K562 (cell line): ENCODE results near the gene NUP188. TPM values are rescaled to one million over a fixed set of nuclear protein-coding genes. Genes with fewer than 3 reads are reported as not detected.

ENCODE experiments used
- ATAC-seq: fragments of 200-7000 bp; cut with Tn5 transposase; 3 replicates; pipeline ENCODE4 v1.9.1; 2020; ENCODE audit warnings: moderate library complexity
- BruUV-seq: library from RNA; stranded (reverse); fragments of 400-500 nt; replicated peaks from 2 replicates; lab custom pipeline; 2021; lab: Mats Ljungman, UMichigan
- CTCF ChIA-PET: fragments of 300-600 bp; formaldehyde crosslinking; extraction: SDS; loops from one replicate; lab custom pipeline; 2021; ENCODE audit warnings: low intra/inter-chr PET ratio; lab: Yijun Ruan, JAX
- POLR2A ChIA-PET: fragments of 300-600, 350-650 bp; sonication (Branson Sonifier 250); formaldehyde crosslinking; extraction: SDS; loops from one replicate; lab custom pipeline; 2021; ENCODE audit warnings: antibody characterized with exemption, inconsistent platforms; lab: Yijun Ruan, JAX
- DNase-seq, 4 experiments: peaks; one replicate each; pipeline versions ENCODE4 v3.0.0 to v3.0.0-alpha.2; 2011 to 2018; ENCODE audit warnings: low spot score in 3 of 4, mixed read lengths in 3 of 4; ENCODE audit errors: extremely low read depth in 1 of 4
- FAIRE-seq: peaks from 2 replicates; lab custom pipeline; 2011; peaks lifted over from hg19 to GRCh38; lab: Jason Lieb, UNC
- H2AFZ ChIP-seq: 2 replicates; pipeline ENCODE4 v1.6.0; 2011; ENCODE audit warnings: low read depth, low read length, control low read depth, inconsistent platforms
- H3K27ac ChIP-seq: fragments of 200-600 bp; 3 replicates; pipeline ENCODE4 v1.8.0; 2011; ENCODE audit warnings: low read depth, mild to moderate bottlenecking, control low read depth, inconsistent platforms, low read length, moderate library complexity, mixed read lengths; ENCODE audit errors: extremely low read depth
- H3K27me3 ChIP-seq, 2 experiments: fragments of 300-600 bp in 1 of 2; 2 replicates in 1 of 2; 3 replicates in 1 of 2; pipeline versions ENCODE4 v1.6.0 to v1.8.0; 2011; ENCODE audit warnings: inconsistent platforms in 2 of 2, low read length in 2 of 2, mild to moderate bottlenecking in 1 of 2, mixed read lengths in 1 of 2, moderate library complexity in 1 of 2; ENCODE audit not compliant: control insufficient read depth in 2 of 2, insufficient read depth in 2 of 2
- H3K36me3 ChIP-seq: fragments of 300-600 bp; 3 replicates; pipeline ENCODE4 v1.8.0; 2011; ENCODE audit warnings: mild to moderate bottlenecking, low read length, inconsistent platforms; ENCODE audit not compliant: control insufficient read depth, insufficient read depth
- H3K4me1 ChIP-seq, 2 experiments: fragments of 200-600 bp in 1 of 2; replicated peaks in 1 of 2; 2 replicates in 1 of 2; 3 replicates in 1 of 2; pipeline versions ENCODE4 v1.5.1 to v1.8.0; 2011; ENCODE audit warnings: inconsistent platforms in 2 of 2, low read length in 2 of 2, mild to moderate bottlenecking in 1 of 2, mixed read lengths in 1 of 2, moderate library complexity in 1 of 2; ENCODE audit not compliant: control insufficient read depth in 2 of 2, insufficient read depth in 2 of 2
- H3K4me2 ChIP-seq: 2 replicates; pipeline ENCODE4 v1.6.1; 2011; ENCODE audit warnings: low read length, control low read depth, inconsistent platforms, mixed read lengths; ENCODE audit not compliant: insufficient read depth
- H3K4me3 ChIP-seq: fragments of 200-600 bp; sonication (generic), shearing (Covaris generic); 2 replicates; pipeline ENCODE4 v1.5.1; 2016; ENCODE audit warnings: control low read depth, inconsistent platforms
- H3K79me2 ChIP-seq: fragments of 200-600 bp; 3 replicates; pipeline ENCODE4 v1.8.0; 2011; ENCODE audit warnings: low read length, inconsistent platforms; ENCODE audit not compliant: control insufficient read depth, insufficient read depth
- H3K9ac ChIP-seq, 2 experiments: 2 replicates each; pipeline versions ENCODE4 v1.6.0 to v1.6.1; 2011; ENCODE audit warnings: low read depth in 2 of 2, low read length in 2 of 2, control low read depth in 1 of 2, inconsistent platforms in 1 of 2, mild to moderate bottlenecking in 1 of 2, mixed read lengths in 1 of 2; ENCODE audit not compliant: insufficient read depth in 1 of 2
- H3K9me1 ChIP-seq: one replicate; pipeline ENCODE4 v1.6.0; 2011; ENCODE audit warnings: inconsistent platforms, mild to moderate bottlenecking, low read length, moderate library complexity; ENCODE audit not compliant: control insufficient read depth, insufficient read depth
- H3K9me3 ChIP-seq: replicated peaks from 2 replicates; pipeline ENCODE4 v1.5.1; 2011; ENCODE audit warnings: low read depth, low read length, inconsistent platforms; ENCODE audit not compliant: control insufficient read depth, insufficient read depth
- H4K20me1 ChIP-seq: replicated peaks from 2 replicates; pipeline ENCODE4 v1.6.1; 2011; ENCODE audit warnings: low read length, inconsistent platforms, mixed read lengths; ENCODE audit not compliant: control insufficient read depth, insufficient read depth
- CBFB ChIP-seq: sonication (generic); formaldehyde crosslinking; IDR thresholded peaks from 2 replicates; pipeline ENCODE4 v1.4.0; 2020; ENCODE audit warnings: mild to moderate bottlenecking, missing genetic modification reagents
- MLLT1 ChIP-seq, 2 experiments: fragments of 450-650 bp; IDR thresholded peaks; 2 replicates each; pipeline ENCODE4 v1.6.1; 2016
- PTBP1 ChIP-seq: fragments of 200-400 bp; formaldehyde crosslinking; IDR thresholded peaks from 2 replicates; pipeline ENCODE4 v1.6.1; 2017; ENCODE audit warnings: low read depth, low read length
- USF1 ChIP-seq: sonication (generic); formaldehyde crosslinking; IDR thresholded peaks from 2 replicates; pipeline ENCODE4 v1.9.0; 2022; ENCODE audit warnings: mild to moderate bottlenecking, missing genetic modification reagents
- ZBTB5 ChIP-seq: fragments of 450-650 bp; IDR thresholded peaks from 2 replicates; pipeline ENCODE4 v1.6.1; 2017; ENCODE audit warnings: antibody characterized with exemption
- WGBS: fragments of 100-300 bp; shearing (Covaris generic); methylation state at CpG from one replicate; pipeline ENCODE4 v1.1.6; 2016; ENCODE audit warnings: low coverage, mixed read lengths; ENCODE audit not compliant: insufficient coverage; ENCODE audit errors: missing lambda C conversion rate; 5-methylcytosine and 5-hydroxymethylcytosine counted together
- in situ Hi-C: fragments of 300-500 bp; cut with MboI; formaldehyde crosslinking; loops from 4 replicates; pipeline ENCODE4 v1.15.0; 2018; ENCODE audit warnings: inconsistent platforms, mixed read lengths
- intact Hi-C: fragments of 100-400 bp; cut with micrococcal nuclease; formaldehyde crosslinking; loops from 2 replicates; pipeline ENCODE4 v1.14.2; 2022
- polyA plus RNA-seq, 8 experiments: library from polyadenylated mRNA; depleted of rRNA in 4 of 8; stranded (reverse) in 5 of 8; unstranded in 3 of 8; fragments of >200 nt; fragmentation: Nextera tagmentation in 2 of 8; fragmentation: Illumina TruSeq in 1 of 8; extraction: Ambion mirVana in 2 of 8; extraction: Trizol in 1 of 8; gene quantifications; 2 replicates each; pipeline versions ENCODE4 v1.2.1 to v1.2.3, GENCODE V29; 2011 to 2014; ENCODE audit warnings: inconsistent platforms in 1 of 8, missing spikeins in 1 of 8
- total RNA-seq, 7 experiments: library from RNA; depleted of rRNA in 6 of 7; stranded (reverse); fragments of >200 nt in 6 of 7; fragmentation: Illumina TruSeq in 2 of 7; extraction: Trizol in 2 of 7; gene quantifications; 2 replicates each; pipeline versions ENCODE4 v1.2.1 to v1.2.3, GENCODE V29; 2011 to 2021; ENCODE audit warnings: low replicate concordance in 1 of 7
- TF ChIP-seq, protein P1 (sequence below): sonication (generic); formaldehyde crosslinking; IDR thresholded peaks from 2 replicates; pipeline ENCODE4 v1.9.0; 2022; ENCODE audit warnings: mild to moderate bottlenecking, missing genetic modification reagents
- TF ChIP-seq, protein P2 (sequence below), 2 experiments: IDR thresholded peaks; 2 replicates each; pipeline ENCODE4 v1.6.1; 2012; ENCODE audit warnings: improper control_type of control experiment in 2 of 2, low read depth in 2 of 2, low read length in 2 of 2, borderline replicate concordance in 1 of 2

The NUP188 gene
- total and polyA plus RNA-seq, 9 of the 15 experiments (the other 6 are each of a cell fraction or from before 2014, with no cell fraction given): 11.7 to 135 (median 70.6) TPM

DNA sequence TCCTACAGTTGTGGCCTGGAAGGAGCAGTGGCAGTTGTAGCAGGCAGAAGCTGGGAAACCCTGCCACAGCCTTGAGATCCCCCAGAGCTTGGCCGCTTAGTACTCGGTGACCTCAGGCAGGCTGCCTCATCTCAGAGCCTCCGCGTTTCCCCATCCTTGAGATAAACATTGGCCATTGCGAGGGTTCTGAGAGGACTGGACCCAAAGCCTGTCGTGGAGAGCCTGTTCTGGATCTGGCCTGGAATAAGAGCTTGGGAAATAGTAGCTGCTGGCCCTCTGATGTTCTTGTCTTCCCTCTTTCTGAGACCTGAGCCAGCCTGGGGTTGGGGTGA, 90.2 kb downstream of the NUP188 start:
- intact Hi-C loops: loop anchor here (5.0 kb wide), 1 partner anchor 45 kb away; the partner anchor contains the start of gene DOLPP1

More for the DNA sequence above, 90.2 kb downstream of the NUP188 start:
- H3K9me3 ChIP-seq: no peaks in the 10 kb centered on the region
- H3K4me1 ChIP-seq: peaks cover 40 to 63% of the 10 kb centered on the region in 2 experiments
- POLR2A ChIA-PET: interaction anchor here (0.6 to 1.5 kb wide), 3 partner anchors 16 to 141 kb away, joined by 4 to 5 read pairs (median 4); no protein-coding TSS in a partner anchor
- H3K9me1 ChIP-seq: peaks cover 4% of the 10 kb centered on the region
- peak overlapping the region; percentile 26 for H3K27ac ChIP-seq
- ATAC-seq (no peak; the same call in 1 of the 3 replicates), FAIRE-seq (no peak), DNase-seq (peak in 1 of 4 experiments; percentile 37)
- peaks cover 31% of the 10 kb centered on the region; the same call in 2 of the 3 replicates for H3K36me3 ChIP-seq
- TF ChIP-seq, protein P1, sequence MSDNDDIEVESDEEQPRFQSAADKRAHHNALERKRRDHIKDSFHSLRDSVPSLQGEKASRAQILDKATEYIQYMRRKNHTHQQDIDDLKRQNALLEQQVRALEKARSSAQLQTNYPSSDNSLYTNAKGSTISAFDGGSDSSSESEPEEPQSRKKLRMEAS (CRISPR knock-in tag): peak; percentile 42; the same call in 1 of the 2 replicates
- TF ChIP-seq MLLT1 (IDR thresholded peaks at IDR 0.05) (no peak), CBFB (CRISPR knock-in tag) (no peak), USF1 (CRISPR knock-in tag) (0 out of 2 replicates have a peak, but pooled peaks have one; percentile 37), ZBTB5 (no peak), PTBP1 (no peak)
- TF ChIP-seq, protein P2, sequence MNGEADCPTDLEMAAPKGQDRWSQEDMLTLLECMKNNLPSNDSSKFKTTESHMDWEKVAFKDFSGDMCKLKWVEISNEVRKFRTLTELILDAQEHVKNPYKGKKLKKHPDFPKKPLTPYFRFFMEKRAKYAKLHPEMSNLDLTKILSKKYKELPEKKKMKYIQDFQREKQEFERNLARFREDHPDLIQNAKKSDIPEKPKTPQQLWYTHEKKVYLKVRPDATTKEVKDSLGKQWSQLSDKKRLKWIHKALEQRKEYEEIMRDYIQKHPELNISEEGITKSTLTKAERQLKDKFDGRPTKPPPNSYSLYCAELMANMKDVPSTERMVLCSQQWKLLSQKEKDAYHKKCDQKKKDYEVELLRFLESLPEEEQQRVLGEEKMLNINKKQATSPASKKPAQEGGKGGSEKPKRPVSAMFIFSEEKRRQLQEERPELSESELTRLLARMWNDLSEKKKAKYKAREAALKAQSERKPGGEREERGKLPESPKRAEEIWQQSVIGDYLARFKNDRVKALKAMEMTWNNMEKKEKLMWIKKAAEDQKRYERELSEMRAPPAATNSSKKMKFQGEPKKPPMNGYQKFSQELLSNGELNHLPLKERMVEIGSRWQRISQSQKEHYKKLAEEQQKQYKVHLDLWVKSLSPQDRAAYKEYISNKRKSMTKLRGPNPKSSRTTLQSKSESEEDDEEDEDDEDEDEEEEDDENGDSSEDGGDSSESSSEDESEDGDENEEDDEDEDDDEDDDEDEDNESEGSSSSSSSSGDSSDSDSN (IDR thresholded peaks at IDR 0.05; ENCODE audit: borderline replicate concordance in 1 of 2, low read depth in 2 of 2, low read length in 2 of 2): 0 out of 4 replicates have a peak, but pooled peaks of 1 of the 2 experiments have one; percentile 22
- H3K79me2 ChIP-seq: peaks cover 49% of the 10 kb centered on the region
- no TSS peak for BruUV-seq
- H3K27me3 ChIP-seq: no peaks in the 10 kb centered on the region
- peak overlapping the region; percentile 98 for H3K4me2 ChIP-seq
- H3K4me3 ChIP-seq: peak overlapping the region; percentile 73
- WGBS: 0% methylated on average over 6 of the region's 6 CpGs
- in situ Hi-C loops: no loop called here
- CTCF ChIA-PET: no interaction called here
- H3K9ac ChIP-seq: peak overlapping the region; percentile 67 to 94
- H4K20me1 ChIP-seq: no peaks in the 10 kb centered on the region; the same call in 1 of the 2 replicates
- H2AFZ ChIP-seq: no peak overlapping the region
